A549 treated with Hydrocortisone at 1 μM for 4 hours (cell line): ENCODE data around the gene SGTA. TPM values are rescaled to one million over a fixed set of nuclear protein-coding genes. Genes with fewer than 3 reads are reported as not detected.

ENCODE experiments used
- total RNA-seq: library from RNA; stranded (reverse); fragments of 200-300 nt; extraction: Qiagen RNA extraction; gene quantifications from 5 replicates; pipeline ENCODE4 v1.2.3, GENCODE V29; 2022

SGTA gene, protein sequence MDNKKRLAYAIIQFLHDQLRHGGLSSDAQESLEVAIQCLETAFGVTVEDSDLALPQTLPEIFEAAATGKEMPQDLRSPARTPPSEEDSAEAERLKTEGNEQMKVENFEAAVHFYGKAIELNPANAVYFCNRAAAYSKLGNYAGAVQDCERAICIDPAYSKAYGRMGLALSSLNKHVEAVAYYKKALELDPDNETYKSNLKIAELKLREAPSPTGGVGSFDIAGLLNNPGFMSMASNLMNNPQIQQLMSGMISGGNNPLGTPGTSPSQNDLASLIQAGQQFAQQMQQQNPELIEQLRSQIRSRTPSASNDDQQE
- total RNA-seq = 64.3 to 77.5 TPM (median 67.7 TPM) in 5 replicates

DNA sequence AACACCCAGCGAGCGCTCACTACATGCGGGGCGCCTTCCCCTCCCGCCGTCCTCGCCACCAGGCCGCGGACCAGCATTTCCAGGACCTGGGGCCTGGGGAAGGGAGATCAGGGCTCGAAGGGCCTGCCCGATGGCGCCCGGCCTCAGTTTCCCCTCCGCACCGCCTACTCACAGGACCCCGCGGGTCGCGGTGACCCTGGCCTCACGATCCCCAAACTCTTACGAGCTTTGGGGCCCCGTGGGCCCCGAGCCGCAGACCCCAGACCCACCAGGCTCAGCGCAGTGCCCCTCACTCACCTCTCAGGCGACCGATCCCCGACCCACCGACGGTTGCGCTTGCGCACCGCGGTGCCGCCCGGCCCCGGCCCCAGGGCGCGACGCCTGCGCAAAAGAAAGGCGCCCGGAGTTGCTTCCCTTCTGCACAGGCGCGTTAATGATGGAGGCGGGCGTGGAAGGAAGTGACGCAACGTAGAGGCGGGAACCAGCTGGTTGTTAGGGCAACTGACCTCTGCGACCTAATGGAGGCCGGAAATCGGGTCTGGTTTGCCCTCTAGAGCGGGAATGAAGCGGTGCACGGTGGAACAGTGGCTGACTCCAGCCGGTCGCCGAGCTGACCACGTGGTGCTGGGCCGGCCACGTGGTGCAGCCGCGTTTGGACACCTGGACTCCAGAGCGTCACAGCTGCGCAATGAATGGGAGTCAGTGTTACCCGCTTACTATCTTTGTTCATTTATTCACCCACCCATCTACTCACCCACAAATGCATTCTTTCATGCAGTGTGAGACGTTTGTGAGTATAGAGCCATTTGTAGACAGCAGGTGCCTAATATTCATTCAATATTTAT is at the start of gene SGTA:
Gene SGTA (minus strand): TSS at position 338 of the 845 bp plus-strand sequence. CDS start 14,205 bp downstream, outside the sequence.

DNA sequence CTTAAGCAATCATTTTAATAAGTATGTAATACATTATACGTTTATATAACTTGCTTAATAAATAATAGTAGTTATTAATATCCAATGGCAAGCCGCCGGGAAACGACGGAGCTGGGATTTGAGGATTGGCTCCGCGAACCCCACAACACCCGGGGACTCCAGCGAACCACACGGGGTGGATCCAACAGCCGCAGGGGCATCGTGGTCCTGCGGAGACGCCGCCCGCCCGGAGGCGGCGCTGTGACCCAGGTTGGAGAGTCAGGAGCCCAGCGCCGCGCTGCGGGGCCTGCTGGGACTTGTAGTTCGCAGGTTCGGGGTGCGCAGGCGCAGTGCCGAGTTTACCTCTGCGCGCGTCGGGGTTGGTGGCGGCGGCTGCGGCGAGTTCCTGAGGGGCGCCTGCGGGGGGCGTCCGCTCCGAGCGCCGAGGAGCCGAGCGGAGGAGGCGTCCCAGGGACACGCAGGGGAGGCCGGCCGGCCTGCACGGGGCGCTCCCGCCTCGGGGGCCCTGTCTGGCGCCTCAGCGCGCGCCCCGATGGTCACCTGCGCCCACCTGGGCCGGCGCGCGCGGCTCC is 36.6 kb upstream of the SGTA start, which contains the start of gene ZNF554:
Gene ZNF554 (plus strand): TSS at position 329 of the 572 bp plus-strand sequence. CDS start 204 bp downstream, at position 533.

DNA sequence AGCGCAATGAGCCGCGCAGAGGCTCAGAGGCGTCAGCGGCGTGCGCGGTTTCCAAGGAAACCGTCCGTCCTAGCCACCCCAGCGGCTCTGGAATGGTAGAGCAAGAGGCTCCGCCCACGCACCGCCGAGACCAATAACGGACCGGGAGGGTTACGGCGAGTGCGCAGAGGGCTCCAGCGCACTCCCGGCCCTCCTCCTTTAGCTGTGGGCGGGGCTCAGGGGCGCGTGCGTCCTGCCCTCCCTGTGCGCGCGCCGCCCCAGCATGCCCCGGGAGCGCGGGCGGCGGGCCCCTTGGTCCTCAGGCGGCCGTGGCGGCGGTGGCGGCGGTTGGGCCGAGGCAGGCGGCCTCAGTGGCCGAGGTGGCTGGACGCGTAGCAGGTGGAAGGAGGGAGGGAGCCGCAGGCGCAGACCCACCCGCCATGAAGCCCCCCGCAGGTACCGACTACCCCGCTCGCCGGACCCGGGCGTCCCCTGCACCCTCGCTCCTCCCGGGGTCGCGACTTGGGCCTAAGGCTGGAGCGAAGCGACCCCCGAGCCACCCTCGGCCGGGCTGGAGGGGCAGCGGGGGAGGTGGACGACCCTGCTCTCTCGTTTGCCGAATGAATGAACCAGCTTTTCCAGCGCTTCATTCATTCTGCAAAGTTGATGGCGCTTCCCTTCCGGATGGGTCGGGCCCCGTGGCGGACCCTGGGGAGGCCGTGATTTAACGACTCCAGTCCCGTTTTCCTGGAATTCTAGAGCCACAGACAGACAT is 2.3 kb upstream of the SGTA start, which contains the start of gene THOP1:
Gene THOP1 (plus strand): TSS at position 260 of the 754 bp plus-strand sequence. CDS start 160 bp downstream, at position 420.

DNA sequence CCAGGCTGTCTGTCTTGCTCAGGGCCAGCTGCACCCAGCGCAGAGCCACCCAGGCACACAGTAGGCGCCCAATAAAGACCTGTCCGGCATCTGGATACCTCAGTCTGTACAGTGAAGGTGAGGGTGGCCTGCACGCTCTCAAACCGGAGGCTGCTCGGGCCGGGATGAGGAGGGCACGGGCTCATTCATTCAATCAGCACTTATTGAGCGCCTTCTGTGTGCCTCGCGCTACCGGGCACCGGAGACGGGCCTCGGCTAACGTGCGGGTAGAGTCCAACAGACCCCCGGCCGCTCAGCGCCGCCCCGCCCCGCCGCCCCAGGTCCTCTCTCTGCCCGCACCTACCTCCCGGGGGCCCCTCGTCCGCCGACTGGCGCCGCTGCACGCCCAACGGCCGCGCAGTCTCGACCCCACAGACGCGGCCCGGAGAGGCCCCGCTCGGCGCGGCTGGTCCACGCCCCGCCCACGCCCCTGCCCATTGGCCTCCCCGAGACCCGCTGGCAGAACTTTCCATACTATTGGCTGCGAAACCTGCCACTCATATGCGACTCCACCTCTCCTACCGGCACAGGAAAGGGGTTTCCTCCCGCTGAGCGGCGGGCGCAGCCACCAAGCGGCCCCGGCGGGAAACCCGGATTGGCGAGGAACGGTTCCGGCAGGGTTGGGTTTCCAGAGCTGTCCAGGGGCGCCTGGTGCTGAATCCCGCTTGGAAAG is 43.3 kb downstream of the SGTA start, which contains the start of gene SLC39A3:
Gene SLC39A3 (minus strand): TSS at position 416 of the 712 bp plus-strand sequence. CDS start 2,760 bp downstream, outside the sequence.

DNA sequence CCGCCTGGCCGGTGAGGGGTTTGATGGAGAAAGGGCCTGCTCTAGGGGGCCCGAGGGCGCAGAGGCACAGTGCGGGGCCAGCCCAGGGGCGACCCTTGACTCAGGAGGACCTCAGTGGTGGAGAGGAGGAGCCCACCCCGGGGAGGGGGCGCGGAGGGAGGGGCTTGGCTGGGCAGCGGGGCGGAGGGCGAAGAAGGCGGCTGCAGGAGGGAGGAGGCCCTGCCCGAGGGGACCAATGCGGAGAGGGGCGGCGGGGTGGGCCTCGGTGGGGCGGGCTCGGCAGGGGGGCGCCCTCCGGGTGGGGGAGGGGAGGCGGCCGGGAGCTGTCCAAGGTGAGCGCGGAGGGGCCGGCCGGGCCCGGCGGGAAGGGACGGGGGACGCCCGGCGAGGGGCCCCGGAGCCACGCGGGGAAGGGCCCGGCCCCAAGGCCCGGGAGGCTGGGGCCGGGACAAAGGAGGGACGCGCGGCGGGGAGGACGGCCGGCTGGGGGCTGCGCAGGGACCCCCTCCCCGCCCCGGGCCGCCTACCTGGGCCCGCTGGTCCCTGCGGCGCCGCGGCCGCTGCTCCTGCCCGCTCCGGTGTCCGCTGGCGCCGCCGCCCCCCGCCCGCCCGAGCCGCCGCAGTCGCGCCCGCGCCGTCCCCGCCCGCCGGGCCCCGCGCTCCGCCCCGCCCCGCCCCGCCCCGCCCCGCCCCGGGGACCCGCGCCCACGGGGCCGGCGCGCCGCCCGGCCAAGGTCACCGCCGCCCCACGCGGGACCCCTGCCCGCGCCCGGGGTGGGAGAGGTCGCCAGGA is 62.1 kb downstream of the SGTA start, which contains the start of gene DIRAS1:
Gene DIRAS1 (minus strand): TSS at position 596 of the 793 bp plus-strand sequence. CDS start 3,566 bp downstream, outside the sequence.

Other genes starting within 250 kb of the SGTA start
- 0.03 to 0.10 TPM (median 0.06 TPM) in 5 replicates for gene GNG7, start 80.6 kb downstream of the SGTA start, total RNA-seq
- gene DIRAS1, start 61.9 kb downstream of the SGTA start, total RNA-seq = 3.3 to 4.5 TPM (median 3.7 TPM) in 5 replicates
- 23.1 to 29.9 TPM (median 26.7 TPM) in 5 replicates for gene SLC39A3, start 43.3 kb downstream of the SGTA start, total RNA-seq
- 88.3 to 95.2 TPM (median 94.0 TPM) in 5 replicates for gene THOP1, start 2.2 kb upstream of the SGTA start, total RNA-seq
- 0.74 to 1.3 TPM (median 1.1 TPM) in 5 replicates for gene ZNF554, start 36.6 kb upstream of the SGTA start, total RNA-seq
- gene ZNF555, start 58.2 kb upstream of the SGTA start, total RNA-seq = 1.4 to 2.5 TPM (median 2.5 TPM) in 5 replicates
- gene ZNF556, start 84.1 kb upstream of the SGTA start, total RNA-seq = 0.02 to 0.13 TPM (median 0.03 TPM) in 4 of 5 replicates, not detected in the other
- gene ZNF57, start 117.7 kb upstream of the SGTA start, total RNA-seq = 3.1 to 3.6 TPM (median 3.3 TPM) in 5 replicates
- gene ZNF77, start 161.7 kb upstream of the SGTA start, total RNA-seq = 1.5 to 1.8 TPM (median 1.6 TPM) in 5 replicates
- 3.5 to 5.9 TPM (median 4.5 TPM) in 5 replicates for gene TLE6, start 194.3 kb upstream of the SGTA start, total RNA-seq
- gene TLE2, start 246.0 kb upstream of the SGTA start, total RNA-seq = 2.3 to 3.9 TPM (median 3.1 TPM) in 5 replicates